ENCODE results near the gene SHC3. TPM values are rescaled to one million over a fixed set of nuclear protein-coding genes. Genes with fewer than 3 reads are reported as not detected.

The SHC3 gene
- total RNA-seq, 1 donor from 2014 or later, result 0.83 TPM

- DNase-seq, result no peak
- peaks cover 3% of the 10 kb centered on the region for H3K27me3 Mint-ChIP-seq (ENCODE audit: unreplicated experiment)
- H3K4me1 Mint-ChIP-seq (ENCODE audit: low read depth, unreplicated experiment), result no peaks in the 10 kb centered on the region
- no peak overlapping the region for H3K27ac Mint-ChIP-seq (ENCODE audit: unreplicated experiment)
- H3K36me3 Mint-ChIP-seq (ENCODE audit: unreplicated experiment), result no peaks in the 10 kb centered on the region
- no peaks in the 10 kb centered on the region for H3K9me3 Mint-ChIP-seq (ENCODE audit: unreplicated experiment)
- no peak for TF ChIP-seq CTCF (IDR thresholded peaks at IDR 0.05; ENCODE audit: partially characterized antibody, unreplicated experiment)
- H3K4me3 Mint-ChIP-seq (ENCODE audit: unreplicated experiment), result no peak overlapping the region
Measured at GRCh38 chr9:89168901-89169813, 9.5 kb downstream of the SHC3 start.

GRCh38 chr9:89167788-89168187, 10.8 kb downstream of the SHC3 start:
- no peak for DNase-seq
- TF ChIP-seq CTCF (IDR thresholded peaks at IDR 0.05; ENCODE audit: partially characterized antibody, unreplicated experiment), result no peak
- Mint-ChIP-seq H3K4me3 (ENCODE audit: unreplicated experiment) (no peak overlapping the region), H3K4me1 (ENCODE audit: low read depth, unreplicated experiment) (no peaks in the 10 kb centered on the region), H3K9me3 (ENCODE audit: unreplicated experiment) (no peaks in the 10 kb centered on the region), H3K27ac (ENCODE audit: unreplicated experiment) (no peak overlapping the region), H3K27me3 (ENCODE audit: unreplicated experiment) (peaks cover 3% of the 10 kb centered on the region), H3K36me3 (ENCODE audit: unreplicated experiment) (no peaks in the 10 kb centered on the region)

DNA sequence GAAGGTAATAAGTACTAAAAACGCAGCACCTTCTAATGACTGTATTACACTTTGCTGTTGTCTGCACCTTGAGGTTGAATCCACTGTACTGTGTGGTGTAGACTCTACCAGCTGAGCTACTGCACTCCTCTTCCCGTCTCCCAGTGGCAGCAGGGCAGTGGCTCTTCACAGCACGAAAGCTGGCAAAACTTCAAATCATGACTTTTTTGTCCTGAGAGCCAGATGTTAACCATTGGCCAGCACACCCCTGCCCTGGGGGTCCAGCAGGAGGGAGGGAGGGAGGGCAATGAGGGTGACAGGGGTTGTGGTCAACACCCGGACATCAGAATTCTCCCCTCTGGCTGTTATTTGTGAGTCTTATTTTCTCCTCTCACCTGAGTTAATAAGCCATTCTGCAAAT, 11.8 kb downstream of the SHC3 start:
- no peak for TF ChIP-seq CTCF (IDR thresholded peaks at IDR 0.05; ENCODE audit: partially characterized antibody, unreplicated experiment)
- Mint-ChIP-seq H3K4me1 (ENCODE audit: low read depth, unreplicated experiment) (no peaks in the 10 kb centered on the region), H3K36me3 (ENCODE audit: unreplicated experiment) (no peaks in the 10 kb centered on the region), H3K27me3 (ENCODE audit: unreplicated experiment) (peaks cover 3% of the 10 kb centered on the region), H3K9me3 (ENCODE audit: unreplicated experiment) (no peaks in the 10 kb centered on the region), H3K4me3 (ENCODE audit: unreplicated experiment) (no peak overlapping the region), H3K27ac (ENCODE audit: unreplicated experiment) (no peak overlapping the region)
- DNase-seq, result no peak

DNA sequence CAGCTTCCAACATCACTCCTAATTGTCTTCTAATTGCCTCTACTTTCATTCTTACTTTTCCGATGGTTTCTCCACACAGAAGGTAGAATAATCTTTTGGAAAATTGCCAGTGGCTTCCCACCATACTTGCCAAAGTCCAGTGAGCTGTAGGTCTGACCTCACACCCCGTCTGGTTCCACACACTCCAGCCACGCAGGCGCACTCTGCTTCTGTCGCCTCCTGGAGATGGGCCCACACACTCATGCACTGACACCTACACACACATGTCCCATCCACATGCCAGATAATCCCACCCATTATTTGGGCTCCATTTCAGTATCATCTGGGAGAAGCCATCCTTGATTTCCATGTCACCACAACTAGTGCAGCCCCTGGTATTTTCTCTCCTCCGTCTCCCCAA, 12.7 kb downstream of the SHC3 start:
- H3K27me3 Mint-ChIP-seq (ENCODE audit: unreplicated experiment), result peaks cover 5% of the 10 kb centered on the region
- no peak for TF ChIP-seq CTCF (IDR thresholded peaks at IDR 0.05; ENCODE audit: partially characterized antibody, unreplicated experiment)
- H3K36me3 Mint-ChIP-seq (ENCODE audit: unreplicated experiment), result no peaks in the 10 kb centered on the region
- no peak overlapping the region for H3K4me3 Mint-ChIP-seq (ENCODE audit: unreplicated experiment)
- no peaks in the 10 kb centered on the region for H3K9me3 Mint-ChIP-seq (ENCODE audit: unreplicated experiment)
- no peak for DNase-seq
- H3K27ac Mint-ChIP-seq (ENCODE audit: unreplicated experiment), result no peak overlapping the region
- H3K4me1 Mint-ChIP-seq (ENCODE audit: low read depth, unreplicated experiment), result peaks cover 1% of the 10 kb centered on the region

GRCh38 chr9:89165341-89165740, 13.3 kb downstream of the SHC3 start:
- Mint-ChIP-seq H3K27ac (ENCODE audit: unreplicated experiment) (no peak overlapping the region), H3K27me3 (ENCODE audit: unreplicated experiment) (peaks cover 5% of the 10 kb centered on the region), H3K4me3 (ENCODE audit: unreplicated experiment) (no peak overlapping the region), H3K4me1 (ENCODE audit: low read depth, unreplicated experiment) (peaks cover 1% of the 10 kb centered on the region), H3K36me3 (ENCODE audit: unreplicated experiment) (no peaks in the 10 kb centered on the region), H3K9me3 (ENCODE audit: unreplicated experiment) (no peaks in the 10 kb centered on the region)
- DNase-seq, result no peak
- no peak for TF ChIP-seq CTCF (IDR thresholded peaks at IDR 0.05; ENCODE audit: partially characterized antibody, unreplicated experiment)

Data from glutamatergic neuron (in vitro differentiated cells).